HCT116 (cell line): ENCODE measurements around the gene GSTA1.

Source experiments
- CEBPB ChIP-seq: IDR thresholded peaks from 2 replicates; pipeline ENCODE4 v1.6.1; 2012; ENCODE audit warnings: low read depth
- JUND ChIP-seq: IDR thresholded peaks from 2 replicates; pipeline ENCODE4 v1.6.1; 2012
- POLR2A ChIP-seq: IDR thresholded peaks from 2 replicates; pipeline ENCODE4 v1.7.0; 2011; ENCODE audit warnings: borderline replicate concordance; ENCODE audit not compliant: insufficient read depth, insufficient read length; ENCODE audit errors: extremely low read depth
- RAD21 ChIP-seq: IDR thresholded peaks from 2 replicates; pipeline ENCODE4 v1.6.1; 2012; ENCODE audit warnings: low read depth, mild to moderate bottlenecking
- TCF7L2 ChIP-seq: IDR thresholded peaks from 2 replicates; pipeline ENCODE4 v1.7.0; 2011; ENCODE audit warnings: borderline replicate concordance, inconsistent platforms; ENCODE audit not compliant: insufficient read depth, insufficient read length; ENCODE audit errors: extremely low read depth
- ZFX ChIP-seq: fragments of 450-650 bp; IDR thresholded peaks from 2 replicates; pipeline ENCODE4 v1.6.1; 2017
- TF ChIP-seq, protein P1 (sequence below): IDR thresholded peaks from 2 replicates; pipeline ENCODE4 v1.6.1; 2012; ENCODE audit warnings: low read depth
- TF ChIP-seq, protein P2 (sequence below), 3 experiments: fragments of 200-600 bp in 1 of 3; sonication (generic) in 1 of 3; IDR thresholded peaks in 2 of 3; conservative IDR thresholded peaks in 1 of 3; 2 replicates each; pipeline ENCODE4 v1.5.1; 2012 to 2017; ENCODE audit warnings: low read depth in 2 of 3, low read length in 2 of 3, antibody characterized with exemption in 1 of 3, borderline replicate concordance in 1 of 3, control low read depth in 1 of 3, mild to moderate bottlenecking in 1 of 3, mixed read lengths in 1 of 3, mixed run types in 1 of 3, moderate library complexity in 1 of 3; ENCODE audit not compliant: insufficient read depth in 1 of 3

DNA sequence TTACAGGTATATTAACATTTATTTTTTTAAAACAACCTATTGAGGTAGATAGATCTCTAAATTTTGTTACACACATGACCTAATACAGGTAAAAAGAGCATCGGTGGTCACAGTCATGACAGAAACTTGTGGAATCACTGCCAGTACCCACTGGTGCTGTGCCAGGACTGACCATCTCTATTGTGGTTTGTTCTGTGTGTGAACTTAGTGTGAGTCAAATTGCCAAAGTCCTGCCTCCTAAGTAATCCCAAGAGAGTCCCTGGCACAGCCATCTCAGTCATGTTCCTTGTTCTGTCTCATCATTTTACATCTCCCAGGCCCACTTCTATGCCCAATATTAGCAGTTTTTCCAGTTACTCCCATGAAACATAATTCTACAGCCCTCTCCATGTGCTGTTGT lies 61.7 kb downstream of the GSTA1 start:
- TF ChIP-seq TCF7L2 (no peak), ZFX (no peak), CEBPB (no peak), JUND (no peak), RAD21 (no peak), POLR2A (no peak)
- TF ChIP-seq, protein P1, sequence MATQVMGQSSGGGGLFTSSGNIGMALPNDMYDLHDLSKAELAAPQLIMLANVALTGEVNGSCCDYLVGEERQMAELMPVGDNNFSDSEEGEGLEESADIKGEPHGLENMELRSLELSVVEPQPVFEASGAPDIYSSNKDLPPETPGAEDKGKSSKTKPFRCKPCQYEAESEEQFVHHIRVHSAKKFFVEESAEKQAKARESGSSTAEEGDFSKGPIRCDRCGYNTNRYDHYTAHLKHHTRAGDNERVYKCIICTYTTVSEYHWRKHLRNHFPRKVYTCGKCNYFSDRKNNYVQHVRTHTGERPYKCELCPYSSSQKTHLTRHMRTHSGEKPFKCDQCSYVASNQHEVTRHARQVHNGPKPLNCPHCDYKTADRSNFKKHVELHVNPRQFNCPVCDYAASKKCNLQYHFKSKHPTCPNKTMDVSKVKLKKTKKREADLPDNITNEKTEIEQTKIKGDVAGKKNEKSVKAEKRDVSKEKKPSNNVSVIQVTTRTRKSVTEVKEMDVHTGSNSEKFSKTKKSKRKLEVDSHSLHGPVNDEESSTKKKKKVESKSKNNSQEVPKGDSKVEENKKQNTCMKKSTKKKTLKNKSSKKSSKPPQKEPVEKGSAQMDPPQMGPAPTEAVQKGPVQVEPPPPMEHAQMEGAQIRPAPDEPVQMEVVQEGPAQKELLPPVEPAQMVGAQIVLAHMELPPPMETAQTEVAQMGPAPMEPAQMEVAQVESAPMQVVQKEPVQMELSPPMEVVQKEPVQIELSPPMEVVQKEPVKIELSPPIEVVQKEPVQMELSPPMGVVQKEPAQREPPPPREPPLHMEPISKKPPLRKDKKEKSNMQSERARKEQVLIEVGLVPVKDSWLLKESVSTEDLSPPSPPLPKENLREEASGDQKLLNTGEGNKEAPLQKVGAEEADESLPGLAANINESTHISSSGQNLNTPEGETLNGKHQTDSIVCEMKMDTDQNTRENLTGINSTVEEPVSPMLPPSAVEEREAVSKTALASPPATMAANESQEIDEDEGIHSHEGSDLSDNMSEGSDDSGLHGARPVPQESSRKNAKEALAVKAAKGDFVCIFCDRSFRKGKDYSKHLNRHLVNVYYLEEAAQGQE: no peak
- TF ChIP-seq, protein P2, sequence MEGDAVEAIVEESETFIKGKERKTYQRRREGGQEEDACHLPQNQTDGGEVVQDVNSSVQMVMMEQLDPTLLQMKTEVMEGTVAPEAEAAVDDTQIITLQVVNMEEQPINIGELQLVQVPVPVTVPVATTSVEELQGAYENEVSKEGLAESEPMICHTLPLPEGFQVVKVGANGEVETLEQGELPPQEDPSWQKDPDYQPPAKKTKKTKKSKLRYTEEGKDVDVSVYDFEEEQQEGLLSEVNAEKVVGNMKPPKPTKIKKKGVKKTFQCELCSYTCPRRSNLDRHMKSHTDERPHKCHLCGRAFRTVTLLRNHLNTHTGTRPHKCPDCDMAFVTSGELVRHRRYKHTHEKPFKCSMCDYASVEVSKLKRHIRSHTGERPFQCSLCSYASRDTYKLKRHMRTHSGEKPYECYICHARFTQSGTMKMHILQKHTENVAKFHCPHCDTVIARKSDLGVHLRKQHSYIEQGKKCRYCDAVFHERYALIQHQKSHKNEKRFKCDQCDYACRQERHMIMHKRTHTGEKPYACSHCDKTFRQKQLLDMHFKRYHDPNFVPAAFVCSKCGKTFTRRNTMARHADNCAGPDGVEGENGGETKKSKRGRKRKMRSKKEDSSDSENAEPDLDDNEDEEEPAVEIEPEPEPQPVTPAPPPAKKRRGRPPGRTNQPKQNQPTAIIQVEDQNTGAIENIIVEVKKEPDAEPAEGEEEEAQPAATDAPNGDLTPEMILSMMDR (IDR thresholded peaks at IDR 0.05 in 2 of 3, conservative IDR thresholded peaks at IDR 0.05 in 1 of 3; ENCODE audit: borderline replicate concordance in 1 of 3, insufficient read depth in 1 of 3, low read depth in 2 of 3, low read length in 2 of 3): no peak
